CD4-positive, alpha-beta T cell treated with Interleukin-17A for 4 hours (primary cell): ENCODE data around the gene PTPN5.

ENCODE experiments used
- DNase-seq: peaks from one replicate; pipeline ENCODE4 v3.0.0-alpha.2; 2020; ENCODE audit warnings: mixed read lengths

PTPN5 gene

GRCh38 chr11:18772211-18772610, 19.4 kb downstream of the PTPN5 start:
- no peak for DNase-seq

- DNase-seq = no peak
These were observed 20.1 kb downstream of the PTPN5 start for GRCh38 chr11:18771266-18772035.

GRCh38 chr11:18770479-18771125, 21.0 kb downstream of the PTPN5 start:
- DNase-seq = no peak

- no peak for DNase-seq
These were observed 21.7 kb downstream of the PTPN5 start for GRCh38 chr11:18769802-18770456.

GRCh38 chr11:18768978-18769377, 22.6 kb downstream of the PTPN5 start:
- no peak for DNase-seq

- no peak for DNase-seq
These were observed 23.1 kb downstream of the PTPN5 start for GRCh38 chr11:18768472-18768901.

- no peak for DNase-seq
These were observed 25.6 kb downstream of the PTPN5 start for GRCh38 chr11:18766015-18766414.

- DNase-seq = no peak
These were observed 26.0 kb downstream of the PTPN5 start for GRCh38 chr11:18765554-18765953.

- no peak for DNase-seq
These were observed 29.9 kb downstream of the PTPN5 start for GRCh38 chr11:18761741-18762140.

- DNase-seq = no peak
These were observed 30.5 kb downstream of the PTPN5 start for GRCh38 chr11:18761144-18761543.

GRCh38 chr11:18757811-18758210, 33.8 kb downstream of the PTPN5 start:
- DNase-seq = no peak

- no peak for DNase-seq
These were observed 34.7 kb downstream of the PTPN5 start for GRCh38 chr11:18756889-18757288.

- DNase-seq = no peak
These were observed 37.3 kb downstream of the PTPN5 start for GRCh38 chr11:18754308-18754707.

GRCh38 chr11:18752502-18752901, 39.1 kb downstream of the PTPN5 start:
- DNase-seq = no peak

GRCh38 chr11:18750944-18751343, 40.7 kb downstream of the PTPN5 start:
- no peak for DNase-seq

- DNase-seq = no peak
These were observed 41.8 kb downstream of the PTPN5 start for GRCh38 chr11:18749681-18750319.

- no peak for DNase-seq
These were observed 42.7 kb downstream of the PTPN5 start for GRCh38 chr11:18748766-18749365.

GRCh38 chr11:18745251-18745650, 46.3 kb downstream of the PTPN5 start:
- DNase-seq = no peak

GRCh38 chr11:18743900-18744514, 47.6 kb downstream of the PTPN5 start:
- no peak for DNase-seq

- no peak for DNase-seq
These were observed 48.2 kb downstream of the PTPN5 start for GRCh38 chr11:18743365-18743764.

- no peak for DNase-seq
These were observed 49.8 kb downstream of the PTPN5 start for GRCh38 chr11:18741783-18742182.

- DNase-seq = no peak
These were observed 51.9 kb downstream of the PTPN5 start for GRCh38 chr11:18739685-18740084.

GRCh38 chr11:18737642-18738041, 54.0 kb downstream of the PTPN5 start:
- DNase-seq = no peak
